Activated naive CD4-positive, alpha-beta T cell treated with anti-CD3 and anti-CD28 coated beads, Interleukin-2, amount 50 U/mL, for 72 hours (primary cell): ENCODE results near the gene DYNC1I1. TPM values are rescaled to one million over a fixed set of nuclear protein-coding genes. Genes with fewer than 3 reads are reported as not detected.

Experiments used
- ATAC-seq, 2 donors: fragments of 150-1000 bp; cut with Tn5 transposase; 2 replicates each; pipeline ENCODE4 v1.10.0; 2021; ENCODE audit warnings: mild to moderate bottlenecking in 2 of 2, moderate library complexity in 2 of 2
- DNase-seq, 2 donors: peaks; one replicate each; pipeline ENCODE4 v3.0.0; 2021 to 2022; ENCODE audit warnings: low spot score in 2 of 2
- H3K27ac Mint-ChIP-seq, 2 donors: one replicate each; pipeline ENCODE4 v1.8.0; 2022; ENCODE audit warnings: mild to moderate bottlenecking in 2 of 2, mixed read lengths in 2 of 2
- H3K36me3 Mint-ChIP-seq, 2 donors: one replicate each; pipeline ENCODE4 v1.8.0; 2022; ENCODE audit warnings: mixed read lengths in 2 of 2
- H3K9me3 Mint-ChIP-seq, 2 donors: one replicate each; pipeline ENCODE4 v1.8.0; 2022; ENCODE audit warnings: mixed read lengths in 2 of 2
- total RNA-seq, 2 donors: library from RNA; stranded (reverse); gene quantifications; one replicate each; pipeline ENCODE4 v1.2.3, GENCODE V29; 2022

Gene DYNC1I1
- total RNA-seq, 2 donors from 2014 or later = not detected

DNA sequence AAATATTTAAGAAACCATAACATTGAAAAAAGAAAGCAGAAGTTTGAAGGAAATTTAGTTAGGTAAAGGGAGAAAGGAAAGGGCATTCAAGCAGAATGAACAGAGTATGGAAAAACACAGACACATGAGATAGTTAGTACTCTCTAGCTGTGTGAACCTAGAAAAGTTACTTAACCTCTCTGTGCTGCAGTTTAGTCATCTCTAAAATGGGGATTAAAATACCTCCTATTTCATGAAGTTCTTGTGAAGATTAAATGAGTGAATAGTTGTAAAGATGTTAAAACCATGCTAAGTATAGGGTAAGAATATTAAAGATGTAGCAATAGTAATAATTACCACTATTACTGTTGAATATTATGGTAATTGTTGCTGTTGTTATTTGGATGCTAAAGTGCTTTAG lies 279.9 kb downstream of the DYNC1I1 start:
- H3K27ac Mint-ChIP-seq = no peak overlapping the region
- no peaks in the 10 kb centered on the region for H3K36me3 Mint-ChIP-seq
- no peaks in the 10 kb centered on the region for H3K9me3 Mint-ChIP-seq
- no peak for DNase-seq
- ATAC-seq = no peak

DNA sequence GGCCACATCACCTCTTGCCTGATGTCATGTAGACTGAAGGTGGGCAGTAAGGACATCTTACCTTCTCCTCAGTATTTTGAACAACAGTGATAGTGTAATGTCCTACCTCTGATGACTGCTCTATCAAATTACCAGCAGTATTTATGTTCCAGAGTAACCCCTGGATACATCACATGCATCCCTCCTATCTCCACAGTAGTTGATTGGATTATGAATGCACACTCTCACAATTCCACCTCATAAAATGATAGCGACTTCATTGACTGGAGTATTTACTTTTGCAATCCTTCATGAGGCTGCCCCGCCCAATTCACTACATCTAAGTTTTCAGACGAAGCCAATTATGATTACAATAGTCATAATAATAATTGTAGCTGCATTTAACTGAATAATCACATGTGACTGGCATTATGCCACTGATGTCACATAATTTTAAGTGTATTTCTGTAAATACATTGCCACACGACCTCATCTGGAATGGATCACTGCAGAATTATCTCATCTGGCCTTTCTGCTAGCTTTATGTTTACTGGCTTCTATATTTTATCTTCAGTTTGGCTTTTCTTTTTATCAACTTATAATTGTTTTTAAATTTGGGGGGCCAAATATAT lies 280.6 kb downstream of the DYNC1I1 start:
- Mint-ChIP-seq H3K27ac (no peak overlapping the region), H3K36me3 (no peaks in the 10 kb centered on the region), H3K9me3 (no peaks in the 10 kb centered on the region)
- ATAC-seq (no peak), DNase-seq (no peak)

DNA sequence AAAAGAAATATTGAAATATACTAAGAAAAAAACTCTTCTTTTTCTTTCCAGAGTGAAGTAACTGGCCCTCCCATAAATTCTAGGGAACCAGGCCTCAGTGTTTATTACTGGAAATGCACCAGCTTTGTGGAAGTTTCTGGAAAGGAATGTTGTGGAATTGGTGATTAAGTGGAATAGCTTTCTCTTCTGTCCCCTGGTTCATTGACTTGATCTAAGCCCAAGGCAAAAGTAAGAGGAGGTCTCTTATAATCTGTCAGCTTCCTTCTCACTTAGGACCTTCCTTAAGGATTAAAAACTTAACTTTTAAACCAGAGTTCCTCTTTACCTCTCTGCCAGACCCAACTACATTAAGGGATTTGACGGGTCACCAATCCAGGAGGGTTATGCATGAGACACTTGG lies 283.4 kb downstream of the DYNC1I1 start:
- H3K27ac Mint-ChIP-seq = no peak overlapping the region
- ATAC-seq (no peak), DNase-seq (no peak)
- no peaks in the 10 kb centered on the region for H3K9me3 Mint-ChIP-seq
- H3K36me3 Mint-ChIP-seq = no peaks in the 10 kb centered on the region

DNA sequence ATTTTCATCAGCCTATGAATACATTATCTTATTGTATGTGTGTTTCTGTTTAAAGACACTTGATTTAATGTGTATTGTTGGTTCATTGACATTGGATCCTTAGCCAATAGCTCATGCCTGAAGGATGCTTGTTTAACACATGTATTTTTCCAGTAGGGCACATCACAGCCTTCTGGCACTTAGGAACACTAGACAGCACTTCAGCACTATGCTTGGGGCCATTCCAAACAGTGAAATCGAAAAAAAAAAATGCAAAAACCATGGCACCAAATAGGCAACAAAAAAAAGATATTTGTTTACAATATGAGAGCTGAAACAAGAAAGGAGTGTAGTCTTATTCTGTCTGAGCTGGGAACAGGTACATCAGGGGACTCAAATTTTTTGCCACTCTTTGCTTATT lies 286.7 kb downstream of the DYNC1I1 start:
- Mint-ChIP-seq H3K9me3 (no peaks in the 10 kb centered on the region), H3K27ac (no peak overlapping the region), H3K36me3 (no peaks in the 10 kb centered on the region)
- DNase-seq (no peak), ATAC-seq (no peak)

DNA sequence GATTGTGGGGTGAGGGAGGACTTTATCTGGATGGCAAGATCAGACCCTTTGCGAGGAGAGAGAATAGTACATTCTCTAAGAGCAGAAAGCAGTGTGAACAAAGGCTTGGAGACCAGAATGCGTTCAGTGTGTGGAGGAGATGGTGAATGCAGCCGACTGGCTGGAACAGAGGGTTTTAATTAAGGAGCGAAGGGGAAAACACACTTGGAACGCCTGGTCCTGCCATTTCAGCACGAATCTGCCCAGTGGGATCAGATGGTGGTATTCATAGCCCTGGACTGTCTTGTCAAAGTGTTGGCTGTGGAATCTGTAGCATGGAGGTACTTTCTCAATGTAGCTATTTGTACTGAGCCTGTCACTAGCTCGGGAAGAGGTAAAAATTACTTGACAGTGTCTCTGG lies 288.7 kb downstream of the DYNC1I1 start:
- H3K27ac Mint-ChIP-seq = no peak overlapping the region
- ATAC-seq (no peak), DNase-seq (no peak)
- no peaks in the 10 kb centered on the region for H3K9me3 Mint-ChIP-seq
- no peaks in the 10 kb centered on the region for H3K36me3 Mint-ChIP-seq

DNA sequence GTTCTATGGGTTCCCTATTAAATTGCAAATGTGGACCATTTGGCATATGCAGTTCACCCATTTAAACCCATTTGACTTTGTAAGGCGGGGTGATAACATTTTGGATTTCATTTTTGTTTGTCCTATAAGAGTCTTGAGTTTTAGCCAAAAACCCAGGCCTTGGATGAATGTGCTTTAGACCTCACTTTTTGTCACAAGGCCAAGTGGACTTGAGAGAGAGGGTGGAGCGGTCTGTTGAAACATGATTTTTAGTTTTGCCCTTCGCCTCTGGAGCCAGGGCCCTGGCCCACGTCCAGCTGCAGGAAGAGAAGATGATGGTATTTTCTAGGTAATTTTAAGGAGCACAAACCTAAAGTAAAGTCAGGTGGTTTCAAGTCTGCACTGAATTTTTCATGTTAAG lies 289.5 kb downstream of the DYNC1I1 start:
- Mint-ChIP-seq H3K9me3 (no peaks in the 10 kb centered on the region), H3K27ac (no peak overlapping the region), H3K36me3 (no peaks in the 10 kb centered on the region)
- DNase-seq (no peak), ATAC-seq (no peak)

DNA sequence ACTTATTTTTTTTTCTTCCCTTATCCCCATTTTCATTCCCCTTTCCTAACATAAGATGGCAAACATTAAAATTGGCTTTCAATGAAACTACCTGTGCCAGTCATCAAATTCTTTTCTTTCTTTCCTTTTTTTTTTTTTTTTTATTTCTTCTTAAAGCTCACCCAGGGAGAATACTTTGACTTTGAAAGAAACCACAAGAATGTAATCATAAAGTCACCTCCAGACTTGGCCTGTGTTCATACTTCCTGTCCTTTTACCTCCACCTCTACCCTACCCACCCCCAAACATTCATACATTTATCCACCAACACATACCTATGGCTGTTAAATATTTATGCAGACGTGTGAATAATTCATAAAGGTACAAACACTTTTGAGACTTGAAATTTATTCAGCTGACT lies 295.0 kb downstream of the DYNC1I1 start:
- DNase-seq (no peak), ATAC-seq (no peak)
- Mint-ChIP-seq H3K36me3 (no peaks in the 10 kb centered on the region), H3K27ac (no peak overlapping the region), H3K9me3 (no peaks in the 10 kb centered on the region)

DNA sequence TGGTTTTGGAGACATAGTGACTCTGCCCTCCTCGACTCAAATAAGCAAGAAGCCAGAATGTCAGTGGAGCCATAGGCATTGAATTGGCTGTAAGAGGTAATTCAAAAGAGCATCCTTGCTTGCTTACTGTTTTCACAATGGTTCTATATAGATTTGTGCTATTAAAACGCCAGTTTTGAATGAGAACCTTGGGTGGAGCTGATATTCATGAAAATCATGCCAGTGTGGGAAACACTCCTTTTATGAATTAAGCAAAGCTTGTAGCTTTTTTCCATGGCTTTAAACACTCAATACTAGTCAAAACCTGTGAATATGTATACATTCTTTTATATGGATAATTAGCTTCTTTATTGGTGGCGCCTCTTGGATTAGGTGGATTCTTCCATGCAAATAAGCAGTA lies 297.0 kb downstream of the DYNC1I1 start:
- no peak for ATAC-seq
- no peaks in the 10 kb centered on the region for H3K36me3 Mint-ChIP-seq

DNA sequence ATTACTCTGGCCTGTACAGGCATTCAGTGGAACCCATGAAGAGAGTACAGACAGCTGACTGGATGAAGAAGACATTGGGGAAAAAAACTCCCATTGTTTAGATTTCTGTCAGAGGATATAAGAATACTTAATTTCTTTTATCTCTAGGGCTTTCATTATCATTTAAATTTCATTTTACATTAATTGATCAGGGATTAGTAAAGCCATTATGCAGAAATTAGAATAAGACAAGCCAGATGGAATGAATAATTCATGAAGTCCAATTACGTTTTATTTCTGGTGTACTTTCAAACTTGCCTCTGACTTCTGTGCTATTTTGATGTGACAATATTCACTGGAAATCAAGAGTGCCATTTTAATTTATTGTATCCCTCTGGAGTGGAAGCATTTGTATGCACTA lies 302.5 kb downstream of the DYNC1I1 start:
- ATAC-seq = no peak
- no peak overlapping the region for H3K27ac Mint-ChIP-seq
- H3K9me3 Mint-ChIP-seq = no peaks in the 10 kb centered on the region
- no peak for DNase-seq
- no peaks in the 10 kb centered on the region for H3K36me3 Mint-ChIP-seq

More for the DNA sequence above, 297.0 kb downstream of the DYNC1I1 start:
- Mint-ChIP-seq H3K9me3 (no peaks in the 10 kb centered on the region), H3K27ac (no peak overlapping the region)
- DNase-seq = no peak

DNA sequence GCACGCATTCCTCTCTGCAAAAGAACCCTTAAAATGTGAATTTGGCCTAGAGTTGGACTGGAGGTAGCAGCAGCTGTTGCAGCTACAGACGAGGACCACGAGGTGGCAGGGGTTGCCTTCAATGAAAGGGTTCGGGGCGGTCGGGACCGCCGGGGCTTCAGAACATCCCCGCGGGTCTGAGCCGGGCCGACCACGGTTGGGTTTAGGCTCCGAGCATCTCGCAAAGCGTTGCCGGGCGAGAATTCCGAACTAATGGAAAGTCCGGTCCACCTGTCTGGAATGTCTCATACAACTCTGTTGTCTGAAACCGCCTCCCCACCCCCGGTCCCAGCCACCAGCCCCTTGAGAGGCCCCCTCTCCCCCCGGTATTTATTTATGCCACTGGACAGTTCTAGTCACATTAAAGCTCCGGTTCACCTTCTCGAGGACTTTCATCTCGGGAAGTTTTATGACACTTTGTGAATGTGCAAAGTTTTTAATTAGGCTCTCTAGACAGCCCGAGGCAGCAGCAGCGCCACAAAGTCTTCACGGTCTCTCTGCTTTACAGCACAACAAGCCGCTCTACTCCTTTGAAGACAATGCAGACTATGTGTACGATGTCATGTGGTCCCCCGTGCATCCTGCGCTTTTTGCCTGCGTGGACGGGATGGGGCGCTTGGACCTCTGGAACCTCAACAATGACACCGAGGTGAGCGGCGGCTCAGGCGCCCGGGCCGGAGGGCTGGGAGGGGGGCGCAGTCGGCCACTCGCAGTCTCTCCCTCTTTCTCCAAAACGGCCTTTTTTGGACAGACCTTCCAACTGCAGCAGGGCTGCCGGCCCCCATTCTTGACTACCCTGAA lies 303.4 kb downstream of the DYNC1I1 start:
- ATAC-seq = peak; percentile 59 to 87
- DNase-seq = peak in 1 of 2 donors; percentile 44
- Mint-ChIP-seq H3K36me3 (no peaks in the 10 kb centered on the region), H3K9me3 (no peaks in the 10 kb centered on the region), H3K27ac (no peak overlapping the region)

DNA sequence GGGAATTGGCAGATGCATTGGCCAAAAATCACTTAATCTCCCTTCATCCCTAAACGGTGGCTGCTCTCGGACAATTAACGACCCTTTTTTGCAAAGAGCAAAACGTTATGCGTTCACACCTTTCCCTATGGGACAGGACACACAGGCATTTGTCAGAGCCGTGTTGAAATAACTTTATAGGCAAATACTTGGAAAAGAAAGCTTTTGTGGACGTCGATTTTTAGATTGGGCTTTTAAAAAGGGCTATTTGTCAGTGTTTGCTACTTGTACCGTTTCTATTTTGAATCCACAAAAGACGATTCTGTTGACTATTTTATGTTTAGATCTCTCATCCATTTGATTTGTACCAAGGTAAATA lies 304.0 kb downstream of the DYNC1I1 start:
- H3K9me3 Mint-ChIP-seq = no peaks in the 10 kb centered on the region
- no peaks in the 10 kb centered on the region for H3K36me3 Mint-ChIP-seq
- DNase-seq (peak in 1 of 2 donors; percentile 2), ATAC-seq (no peak)
- H3K27ac Mint-ChIP-seq = no peak overlapping the region

DNA sequence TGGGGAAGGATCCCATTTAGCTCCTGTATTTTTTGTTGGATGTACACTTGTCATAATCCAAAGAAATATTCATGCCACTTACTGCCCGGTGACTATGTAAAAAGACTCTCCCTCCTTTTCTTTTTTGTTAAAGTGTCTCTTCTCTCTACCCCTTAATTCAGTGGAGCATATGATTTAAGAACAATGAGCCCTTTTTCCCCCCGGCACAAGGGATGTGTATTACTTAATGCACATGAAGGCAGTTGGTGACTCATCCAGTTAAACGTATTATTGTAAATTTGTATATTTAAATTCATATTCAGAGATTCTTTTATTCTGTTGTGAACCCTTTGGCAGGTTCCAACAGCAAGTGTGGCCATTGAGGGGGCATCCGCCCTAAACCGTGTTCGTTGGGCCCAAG lies 307.7 kb downstream of the DYNC1I1 start:
- no peak overlapping the region for H3K27ac Mint-ChIP-seq
- no peaks in the 10 kb centered on the region for H3K36me3 Mint-ChIP-seq
- no peaks in the 10 kb centered on the region for H3K9me3 Mint-ChIP-seq
- DNase-seq (no peak), ATAC-seq (no peak)

DNA sequence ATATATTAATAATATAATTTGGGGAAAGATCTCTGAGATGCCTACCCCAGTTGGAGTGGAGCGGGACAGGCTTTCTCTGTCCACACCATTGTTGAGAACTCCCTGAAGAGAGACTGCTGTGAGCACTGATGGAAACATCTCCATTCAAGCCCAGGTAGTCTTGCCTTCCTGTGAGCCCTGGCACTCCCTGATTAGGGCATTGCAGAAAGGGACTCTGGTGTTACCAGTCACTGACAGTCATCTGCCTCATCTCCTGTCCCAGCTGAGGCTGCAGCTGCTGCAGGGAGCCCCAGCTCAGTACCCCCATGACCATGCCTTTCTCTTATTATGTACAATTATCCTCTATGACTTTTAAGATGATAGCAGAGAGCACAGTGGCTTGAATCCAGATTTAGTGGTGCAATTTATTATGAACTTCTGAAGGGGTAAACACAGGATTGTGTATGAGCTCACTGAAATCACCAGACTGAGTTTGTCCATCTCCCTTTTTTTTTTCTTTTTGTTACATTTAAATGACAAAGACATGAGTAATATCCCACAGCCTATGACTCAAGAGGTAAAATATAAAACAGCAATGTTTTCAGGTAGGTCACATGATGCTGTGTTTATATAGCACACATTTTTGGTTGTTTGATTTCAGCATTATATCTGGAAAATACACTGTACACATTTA lies 312.7 kb downstream of the DYNC1I1 start:
- Mint-ChIP-seq H3K9me3 (no peaks in the 10 kb centered on the region), H3K27ac (peak overlapping the region in 1 of 2 donors; percentile 68), H3K36me3 (no peaks in the 10 kb centered on the region)
- DNase-seq (no peak), ATAC-seq (peak; percentile 28 to 83)

DNA sequence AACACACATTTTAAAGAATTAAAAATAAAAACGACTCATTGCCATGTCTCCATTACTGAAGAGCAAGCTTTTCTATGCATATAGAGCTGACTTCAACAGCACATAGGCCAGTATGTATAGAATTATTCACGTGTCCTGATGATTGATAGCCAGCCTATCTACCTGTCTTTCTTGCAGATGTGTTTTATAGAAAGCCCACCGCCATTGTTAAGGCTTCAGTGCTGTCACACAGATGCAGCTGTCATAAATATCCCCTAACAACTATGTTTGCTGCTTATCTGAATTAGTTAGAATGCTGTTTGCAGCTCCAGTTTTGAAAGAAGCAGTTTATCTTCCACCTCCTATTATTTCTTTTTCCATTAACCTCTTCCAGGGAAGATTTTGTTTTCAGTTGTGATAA lies 313.6 kb downstream of the DYNC1I1 start:
- H3K9me3 Mint-ChIP-seq = no peaks in the 10 kb centered on the region
- ATAC-seq = no peak
- DNase-seq = no peak
- H3K27ac Mint-ChIP-seq = no peak overlapping the region
- no peaks in the 10 kb centered on the region for H3K36me3 Mint-ChIP-seq

DNA sequence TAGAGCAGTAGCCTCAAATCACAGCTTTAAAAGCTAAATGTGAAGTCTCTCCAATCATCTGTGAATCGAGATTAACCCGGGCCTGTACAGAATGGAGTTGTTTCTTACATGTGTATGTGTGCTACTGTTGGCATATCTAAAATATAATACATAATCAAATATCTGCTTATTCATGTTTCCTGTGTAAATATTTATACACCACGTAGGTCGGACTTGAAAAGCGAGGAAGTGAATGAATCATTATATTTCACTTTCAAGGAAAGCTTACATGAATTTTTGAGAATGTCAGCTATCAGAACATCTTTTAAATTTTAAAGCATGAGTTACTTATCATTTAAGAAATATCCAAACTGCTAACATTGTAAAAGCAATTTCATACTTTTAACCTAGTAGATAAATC lies 316.2 kb downstream of the DYNC1I1 start:
- DNase-seq (no peak), ATAC-seq (no peak)
- no peaks in the 10 kb centered on the region for H3K9me3 Mint-ChIP-seq
- no peak overlapping the region for H3K27ac Mint-ChIP-seq
- H3K36me3 Mint-ChIP-seq = no peaks in the 10 kb centered on the region

DNA sequence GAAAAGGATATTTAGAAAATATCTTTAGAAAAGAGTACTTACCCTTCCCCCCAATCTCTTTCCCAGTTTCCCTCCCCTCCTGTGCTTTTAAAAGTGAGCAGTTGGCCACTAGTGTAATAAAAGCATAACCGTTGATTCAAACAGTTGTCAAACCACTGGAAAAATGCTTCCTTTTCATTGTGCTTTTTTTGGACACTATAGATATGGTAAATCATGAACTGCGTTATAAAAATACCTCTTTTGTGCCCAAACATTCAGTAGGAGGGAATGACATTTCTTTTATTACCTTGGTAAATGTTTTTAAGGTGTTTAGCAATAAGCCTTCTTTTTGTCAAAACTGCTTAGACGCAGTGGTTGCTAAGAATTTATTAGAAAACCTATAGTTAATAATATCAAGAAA lies 317.2 kb downstream of the DYNC1I1 start:
- no peaks in the 10 kb centered on the region for H3K9me3 Mint-ChIP-seq

DNA sequence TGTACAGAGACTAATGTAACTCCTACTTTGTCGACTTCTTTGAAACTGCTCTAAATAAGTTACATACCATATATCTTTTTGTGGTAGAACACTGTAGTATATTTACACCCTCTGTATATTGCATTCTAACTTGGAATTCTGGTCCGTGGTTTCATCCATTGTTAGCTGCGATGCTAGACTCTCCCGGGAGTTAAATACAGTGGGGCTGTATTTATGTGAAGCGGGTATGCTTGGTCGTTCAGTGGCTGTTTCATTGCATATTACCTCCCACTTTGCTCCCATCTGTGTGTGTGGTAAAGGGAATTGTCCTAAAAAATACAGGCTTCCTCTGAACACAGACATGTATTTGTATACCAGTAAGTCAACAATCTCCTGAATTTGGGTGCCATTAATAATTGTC lies 318.4 kb downstream of the DYNC1I1 start:
- Mint-ChIP-seq H3K36me3 (no peaks in the 10 kb centered on the region), H3K27ac (no peak overlapping the region), H3K9me3 (no peaks in the 10 kb centered on the region)
- DNase-seq = no peak
- ATAC-seq = no peak

More for the DNA sequence above, 317.2 kb downstream of the DYNC1I1 start:
- no peak for DNase-seq
- Mint-ChIP-seq H3K27ac (no peak overlapping the region), H3K36me3 (no peaks in the 10 kb centered on the region)
- ATAC-seq = no peak

DNA sequence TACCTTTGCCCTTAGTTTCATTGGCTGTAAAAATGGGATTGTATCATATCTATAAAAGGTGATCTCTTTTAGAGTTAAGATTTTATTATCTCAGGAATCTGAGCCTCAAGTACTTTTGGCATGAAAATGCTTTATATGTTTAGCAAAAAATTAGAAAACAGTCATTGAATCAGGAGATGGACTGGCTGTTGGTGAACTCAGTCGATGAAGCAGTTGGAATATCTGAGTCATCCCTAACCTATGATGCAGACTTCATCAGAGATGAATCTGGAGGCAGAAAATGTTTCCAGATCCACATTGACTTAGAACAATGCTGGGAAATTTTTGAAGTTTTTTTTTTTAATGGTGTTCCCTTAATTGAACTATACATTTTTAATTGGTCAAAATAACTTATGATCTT lies 321.1 kb downstream of the DYNC1I1 start:
- Mint-ChIP-seq H3K36me3 (no peaks in the 10 kb centered on the region), H3K27ac (no peak overlapping the region), H3K9me3 (no peaks in the 10 kb centered on the region)
- no peak for ATAC-seq
- DNase-seq = no peak
